Urinary bladder (tissue), 4 donors: ENCODE data around the gene DIRAS3. TPM values are rescaled to one million over a fixed set of nuclear protein-coding genes. Genes with fewer than 3 reads are reported as not detected.

ENCODE experiments used
- DNase-seq: peaks from one replicate; pipeline ENCODE4 v3.0.0-alpha.2; 2015; ENCODE audit errors: extremely low spot score
- H3K27ac ChIP-seq: one replicate; pipeline ENCODE4 v1.5.1; 2013; ENCODE audit warnings: low read depth, mild to moderate bottlenecking, moderate library complexity
- H3K36me3 ChIP-seq: one replicate; pipeline ENCODE4 v1.6.1; 2013; ENCODE audit warnings: mild to moderate bottlenecking, moderate library complexity; ENCODE audit not compliant: insufficient read depth
- H3K4me1 ChIP-seq: one replicate; pipeline ENCODE4 v1.6.1; 2013; ENCODE audit warnings: mild to moderate bottlenecking, moderate library complexity; ENCODE audit not compliant: insufficient read depth
- H3K4me3 ChIP-seq: one replicate; pipeline ENCODE4 v1.5.1; 2013; ENCODE audit warnings: low read depth, low read length
- WGBS: extraction: QIAGEN DNeasy Blood & Tissue Kit; methylation state at CpG from one replicate; pipeline ENCODE4 v1.1.7; 2013; 5-methylcytosine and 5-hydroxymethylcytosine counted together
- polyA plus RNA-seq: library from polyadenylated mRNA; stranded (reverse); fragments of 200-250 nt; gene quantifications from one replicate; pipeline ENCODE4 v1.2.3, GENCODE V29; 2013
- total RNA-seq: library from RNA; depleted of rRNA; stranded (reverse); fragments of >200 nt; gene quantifications from one replicate; pipeline ENCODE4 v1.2.3, GENCODE V29; 2014
- donor health status: healthy with polysubstance abuse.
- donor health status: healthy.

Gene DIRAS3
- total and polyA plus RNA-seq, 2 donors, result 3.0 to 3.4 TPM

GRCh38 chr1:68046885-68047658 lies 3.4 kb downstream of the DIRAS3 start:
- DNase-seq, result no peak

GRCh38 chr1:68046423-68046822 lies 4.0 kb downstream of the DIRAS3 start:
- Histone ChIP-seq H3K27ac (no peak overlapping the region), H3K36me3 (no peaks in the 10 kb centered on the region), H3K4me3 (no peak overlapping the region), H3K4me1 (no peaks in the 10 kb centered on the region)
- WGBS, result 92% methylated on average over 8 of the region's 8 CpGs
- no peak for DNase-seq

More at GRCh38 chr1:68046885-68047658, 3.4 kb downstream of the DIRAS3 start:
- Histone ChIP-seq H3K36me3 (no peaks in the 10 kb centered on the region), H3K4me1 (no peaks in the 10 kb centered on the region), H3K4me3 (no peak overlapping the region), H3K27ac (no peak overlapping the region)
- 69% methylated on average over 34 of the region's 34 CpGs for WGBS

GRCh38 chr1:68045511-68046180 lies 4.8 kb downstream of the DIRAS3 start:
- no peaks in the 10 kb centered on the region for H3K4me1 ChIP-seq
- no peak overlapping the region for H3K4me3 ChIP-seq
- H3K27ac ChIP-seq, result no peak overlapping the region
- H3K36me3 ChIP-seq, result no peaks in the 10 kb centered on the region
- WGBS, result 95% methylated on average over 4 of the region's 4 CpGs
- no peak for DNase-seq

- no peak for DNase-seq
- Histone ChIP-seq H3K4me1 (no peaks in the 10 kb centered on the region), H3K27ac (no peak overlapping the region), H3K4me3 (no peak overlapping the region), H3K36me3 (no peaks in the 10 kb centered on the region)
- WGBS, result 95% methylated on average over 22 of the region's 22 CpGs
Measured at GRCh38 chr1:68043443-68044090, 6.9 kb downstream of the DIRAS3 start.

GRCh38 chr1:68036946-68037345 lies 13.5 kb downstream of the DIRAS3 start:
- no peak for DNase-seq
- WGBS, result 70% methylated on average over 2 of the region's 2 CpGs
- H3K4me1 ChIP-seq, result no peaks in the 10 kb centered on the region
- no peaks in the 10 kb centered on the region for H3K36me3 ChIP-seq
- no peak overlapping the region for H3K27ac ChIP-seq
- no peak overlapping the region for H3K4me3 ChIP-seq

- H3K4me1 ChIP-seq, result no peaks in the 10 kb centered on the region
- H3K36me3 ChIP-seq, result no peaks in the 10 kb centered on the region
- 86% methylated on average over 4 of the region's 4 CpGs for WGBS
- DNase-seq, result no peak
- H3K27ac ChIP-seq, result no peak overlapping the region
- no peak overlapping the region for H3K4me3 ChIP-seq
Measured at GRCh38 chr1:68029444-68029843, 21.0 kb downstream of the DIRAS3 start.

GRCh38 chr1:68028566-68028965 lies 21.9 kb downstream of the DIRAS3 start:
- H3K4me3 ChIP-seq, result no peak overlapping the region
- no peak overlapping the region for H3K27ac ChIP-seq
- DNase-seq, result no peak
- 77% methylated on average over 3 of the region's 3 CpGs for WGBS
- H3K4me1 ChIP-seq, result no peaks in the 10 kb centered on the region
- H3K36me3 ChIP-seq, result no peaks in the 10 kb centered on the region

GRCh38 chr1:68024635-68025338 lies 25.6 kb downstream of the DIRAS3 start:
- Histone ChIP-seq H3K27ac (no peak overlapping the region), H3K36me3 (peaks cover 3% of the 10 kb centered on the region), H3K4me1 (no peaks in the 10 kb centered on the region), H3K4me3 (no peak overlapping the region)
- DNase-seq, result no peak
- 89% methylated on average over 2 of the region's 2 CpGs for WGBS

GRCh38 chr1:68016381-68016780 lies 34.0 kb downstream of the DIRAS3 start:
- Histone ChIP-seq H3K36me3 (no peaks in the 10 kb centered on the region), H3K4me1 (no peaks in the 10 kb centered on the region), H3K27ac (no peak overlapping the region), H3K4me3 (no peak overlapping the region)
- 72% methylated on average over 2 of the region's 2 CpGs for WGBS
- DNase-seq, result no peak

GRCh38 chr1:68015971-68016370 lies 34.5 kb downstream of the DIRAS3 start:
- 89% methylated on average over 3 of the region's 3 CpGs for WGBS
- no peaks in the 10 kb centered on the region for H3K36me3 ChIP-seq
- H3K4me3 ChIP-seq, result no peak overlapping the region
- no peaks in the 10 kb centered on the region for H3K4me1 ChIP-seq
- H3K27ac ChIP-seq, result no peak overlapping the region
- DNase-seq, result no peak

GRCh38 chr1:68015369-68015768 lies 35.1 kb downstream of the DIRAS3 start:
- no peak for DNase-seq
- no peak overlapping the region for H3K4me3 ChIP-seq
- H3K4me1 ChIP-seq, result no peaks in the 10 kb centered on the region
- H3K27ac ChIP-seq, result no peak overlapping the region
- WGBS, result 64% methylated on average over 2 of the region's 2 CpGs
- no peaks in the 10 kb centered on the region for H3K36me3 ChIP-seq

- H3K27ac ChIP-seq, result no peak overlapping the region
- no peaks in the 10 kb centered on the region for H3K4me1 ChIP-seq
- no peak overlapping the region for H3K4me3 ChIP-seq
- no peak for DNase-seq
- no peaks in the 10 kb centered on the region for H3K36me3 ChIP-seq
- WGBS, result 94% methylated on average over 4 of the region's 4 CpGs
Measured at GRCh38 chr1:68013351-68013750, 37.1 kb downstream of the DIRAS3 start.

GRCh38 chr1:68011657-68012375 lies 38.6 kb downstream of the DIRAS3 start:
- no peaks in the 10 kb centered on the region for H3K4me1 ChIP-seq
- DNase-seq, result no peak
- H3K36me3 ChIP-seq, result no peaks in the 10 kb centered on the region
- H3K27ac ChIP-seq, result no peak overlapping the region
- WGBS, result 86% methylated on average over 2 of the region's 2 CpGs
- H3K4me3 ChIP-seq, result no peak overlapping the region
